IMR-90 (cell line): ENCODE results near the gene CLDN9. TPM values are rescaled to one million over a fixed set of nuclear protein-coding genes. Genes with fewer than 3 reads are reported as not detected.

ENCODE experiments used
- ATAC-seq: fragments of 200-7000 bp; cut with Tn5 transposase; 2 replicates; pipeline ENCODE4 v1.9.1; 2020; ENCODE audit warnings: low read depth, mild to moderate bottlenecking, moderate library complexity
- BruUV-seq: library from RNA; stranded (reverse); fragments of 400-500 nt; replicated peaks from 2 replicates; lab custom pipeline; 2021; lab: Mats Ljungman, UMichigan
- CTCF ChIA-PET: fragments of 300-600 bp; formaldehyde crosslinking; extraction: SDS; loops from one replicate; lab custom pipeline; 2021; ENCODE audit warnings: antibody characterized with exemption; lab: Yijun Ruan, JAX
- POLR2A ChIA-PET: fragments of 300-600 bp; sonication (Branson Sonifier 250); formaldehyde crosslinking; loops from one replicate; lab custom pipeline; 2022; ENCODE audit warnings: antibody characterized with exemption; ENCODE audit not compliant: unreplicated experiment; lab: Charles Lee
- DNase-seq: peaks from one replicate; pipeline ENCODE4 v3.0.0; 2013
- H2AFZ ChIP-seq: replicated peaks from 2 replicates; pipeline ENCODE3; 2013; ENCODE audit warnings: low read length, mild to moderate bottlenecking; ENCODE audit not compliant: poor library complexity
- H2AK5ac ChIP-seq: 2 replicates; pipeline ENCODE4 v1.6.1; 2013; ENCODE audit warnings: low read depth, low read length, inconsistent platforms
- H2AK9ac ChIP-seq: replicated peaks from 2 replicates; pipeline ENCODE3; 2013; ENCODE audit warnings: mild to moderate bottlenecking, low read depth, low read length, moderate library complexity; ENCODE audit not compliant: poor library complexity
- H2BK120ac ChIP-seq: 2 replicates; pipeline ENCODE4 v1.6.1; 2013; ENCODE audit warnings: low read depth, low read length, inconsistent platforms
- H2BK15ac ChIP-seq: 3 replicates; pipeline ENCODE4 v1.6.1; 2013; ENCODE audit warnings: low read depth, low read length, inconsistent platforms
- H2BK20ac ChIP-seq: 2 replicates; pipeline ENCODE4 v1.6.1; 2013; ENCODE audit warnings: low read depth, mild to moderate bottlenecking, inconsistent platforms, low read length, moderate library complexity
- H2BK5ac ChIP-seq: 2 replicates; pipeline ENCODE4 v1.6.1; 2013; ENCODE audit warnings: mild to moderate bottlenecking, low read depth, low read length, inconsistent platforms; ENCODE audit not compliant: poor library complexity, severe bottlenecking
- H3K14ac ChIP-seq: replicated peaks from 2 replicates; pipeline ENCODE4 v1.6.1; 2013; ENCODE audit warnings: low read depth, low read length, inconsistent platforms
- H3K18ac ChIP-seq: 2 replicates; pipeline ENCODE4 v1.6.1; 2013; ENCODE audit warnings: low read depth, low read length, control low read depth
- H3K23ac ChIP-seq: 2 replicates; pipeline ENCODE4 v1.6.1; 2013; ENCODE audit warnings: low read depth, low read length, inconsistent platforms
- H3K27ac ChIP-seq: 2 replicates; pipeline ENCODE4 v1.5.1; 2013; ENCODE audit warnings: mild to moderate bottlenecking, control low read depth, low read length; ENCODE audit not compliant: insufficient read depth
- H3K27me3 ChIP-seq: 2 replicates; pipeline ENCODE4 v1.6.1; 2013; ENCODE audit warnings: low read length; ENCODE audit not compliant: control insufficient read depth, insufficient read depth
- H3K36me3 ChIP-seq: 2 replicates; pipeline ENCODE4 v1.6.1; 2013; ENCODE audit warnings: low read length, mixed read lengths; ENCODE audit not compliant: control insufficient read depth, insufficient read depth
- H3K4ac ChIP-seq: 2 replicates; pipeline ENCODE4 v1.6.1; 2013; ENCODE audit warnings: low read depth, low read length, inconsistent platforms
- H3K4me1 ChIP-seq: 2 replicates; pipeline ENCODE4 v1.6.1; 2013; ENCODE audit warnings: low read length, mixed read lengths; ENCODE audit not compliant: control insufficient read depth, insufficient read depth
- H3K4me2 ChIP-seq: 2 replicates; pipeline ENCODE4 v1.6.1; 2013; ENCODE audit warnings: low read depth, mild to moderate bottlenecking, control low read depth, low read length, moderate library complexity
- H3K4me3 ChIP-seq: 2 replicates; pipeline ENCODE4 v1.5.1; 2013; ENCODE audit warnings: low read depth, mild to moderate bottlenecking, control low read depth, low read length, moderate library complexity; ENCODE audit not compliant: insufficient read depth
- H3K56ac ChIP-seq: 2 replicates; pipeline ENCODE4 v1.6.1; 2013; ENCODE audit warnings: low read length, inconsistent platforms; ENCODE audit not compliant: insufficient read depth; ENCODE audit errors: extremely low read depth
- H3K79me1 ChIP-seq, 2 experiments: 2 replicates each; pipeline ENCODE4 v1.6.1; 2013; ENCODE audit warnings: low read length in 2 of 2, inconsistent platforms in 1 of 2, low read depth in 1 of 2
- H3K9ac ChIP-seq: 2 replicates; pipeline ENCODE4 v1.6.1; 2013; ENCODE audit warnings: low read depth, low read length, control low read depth
- H3K9me1 ChIP-seq: 2 replicates; pipeline ENCODE4 v1.6.1; 2013; ENCODE audit warnings: low read length, inconsistent platforms; ENCODE audit not compliant: insufficient read depth
- H3K9me3 ChIP-seq: 2 replicates; pipeline ENCODE4 v1.6.1; 2013; ENCODE audit warnings: low read length; ENCODE audit not compliant: control insufficient read depth, insufficient read depth
- H4K20me1 ChIP-seq: 2 replicates; pipeline ENCODE4 v1.6.1; 2013; ENCODE audit warnings: low read length, inconsistent platforms; ENCODE audit not compliant: insufficient read depth
- H4K5ac ChIP-seq: 2 replicates; pipeline ENCODE4 v1.6.1; 2013; ENCODE audit warnings: mild to moderate bottlenecking, low read depth, low read length, control low read depth
- H4K8ac ChIP-seq, 2 experiments: 2 replicates each; pipeline ENCODE4 v1.6.1; 2013; ENCODE audit warnings: low read depth in 2 of 2, low read length in 2 of 2, control low read depth in 1 of 2, inconsistent platforms in 1 of 2
- H4K91ac ChIP-seq: 2 replicates; pipeline ENCODE4 v1.6.1; 2013; ENCODE audit warnings: low read depth, low read length, inconsistent platforms; ENCODE audit not compliant: insufficient read depth
- CEBPB ChIP-seq: IDR thresholded peaks from 2 replicates; pipeline ENCODE4 v1.6.1; 2012; ENCODE audit warnings: low read depth, low read length, improper control_type of control experiment
- CTCF ChIP-seq: conservative IDR thresholded peaks from 2 replicates; pipeline ENCODE4 v1.5.1; 2012; ENCODE audit warnings: mild to moderate bottlenecking, low read depth, low read length, improper control_type of control experiment
- MAZ ChIP-seq: IDR thresholded peaks from 2 replicates; pipeline ENCODE4 v1.6.1; 2012; ENCODE audit warnings: low read depth, mild to moderate bottlenecking, low read length, improper control_type of control experiment, moderate library complexity, borderline replicate concordance
- NFE2L2 ChIP-seq: fragments of 150-350 bp; IDR thresholded peaks from 2 replicates; pipeline ENCODE4 v1.6.1; 2016; ENCODE audit warnings: low read depth, mild to moderate bottlenecking, low read length
- POLR2A ChIP-seq: IDR thresholded peaks from 2 replicates; pipeline ENCODE4 v1.6.1; 2012; ENCODE audit warnings: mild to moderate bottlenecking, low read depth, low read length
- RCOR1 ChIP-seq: IDR thresholded peaks from 2 replicates; pipeline ENCODE4 v1.6.1; 2012; ENCODE audit warnings: mild to moderate bottlenecking, low read length, improper control_type of control experiment; ENCODE audit not compliant: insufficient replicate concordance
- WGBS, 2 experiments: methylation state at CpG; one replicate each; pipeline versions ENCODE4 v1.1.5 to v1.1.7; 2013; ENCODE audit warnings: missing lambda C conversion rate in 2 of 2; ENCODE audit not compliant: insufficient read length in 1 of 2; ENCODE audit errors: extremely low coverage in 2 of 2; 5-methylcytosine and 5-hydroxymethylcytosine counted together
- dilution Hi-C: fragments of 300-500 bp; cut with HindIII; formaldehyde crosslinking; loops from one replicate; pipeline ENCODE4 v1.14.3; 2018; ENCODE audit warnings: low sequenced_read_pairs; ENCODE audit not compliant: unreplicated experiment
- in situ Hi-C: fragments of 300-500 bp; cut with MboI; formaldehyde crosslinking; loops from 3 replicates; pipeline ENCODE4 v1.14.3; 2019; ENCODE audit warnings: low sequenced_read_pairs, inconsistent platforms, mixed read lengths
- intact Hi-C: fragments of 100-400 bp; cut with micrococcal nuclease; formaldehyde crosslinking; loops from 2 replicates; pipeline ENCODE4 v1.10.0; 2022
- polyA plus RNA-seq, 3 experiments: library from polyadenylated mRNA; depleted of rRNA; stranded (reverse); fragments of >200 nt; gene quantifications; 2 replicates each; pipeline ENCODE4 v1.2.3, GENCODE V29; 2012; ENCODE audit warnings: low replicate concordance in 1 of 3
- total RNA-seq: library from RNA; depleted of rRNA; stranded (reverse); fragments of >200 nt; gene quantifications from 2 replicates; pipeline ENCODE4 v1.2.3, GENCODE V29; 2012

CLDN9 gene
- total and polyA plus RNA-seq, 2 of the 4 experiments (the other 2 are of a cell fraction): 0.05 TPM; not detected in 1

DNA sequence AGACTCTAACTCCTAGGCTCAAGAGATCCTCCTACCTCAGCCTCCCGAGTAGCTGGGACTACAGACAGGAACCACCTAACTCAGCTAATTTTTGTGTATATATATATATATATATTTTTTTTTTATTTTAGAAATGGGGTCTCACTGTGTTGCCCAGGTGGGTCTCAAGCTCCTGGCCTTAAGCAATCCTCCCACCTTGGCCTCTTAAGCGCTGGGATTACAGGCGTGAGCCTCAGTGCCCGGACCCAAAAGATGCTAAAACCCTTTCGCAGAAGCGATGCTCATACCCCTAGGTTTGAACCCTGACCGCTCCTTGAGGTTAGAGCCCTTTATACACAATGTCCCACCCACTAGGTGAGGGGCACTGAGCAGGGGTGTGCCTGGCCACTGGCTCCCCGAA lies 2.2 kb upstream of the CLDN9 start:
- Histone ChIP-seq H3K23ac (no peak overlapping the region), H3K36me3 (no peaks in the 10 kb centered on the region), H3K4ac (no peak overlapping the region), H3K27me3 (peaks cover 50% of the 10 kb centered on the region), H2AFZ (peak overlapping the region; percentile 58), H3K56ac (no peak overlapping the region), H2AK5ac (no peak overlapping the region), H4K91ac (no peak overlapping the region), H3K9me3 (no peaks in the 10 kb centered on the region), H3K4me2 (no peak overlapping the region), H4K5ac (no peak overlapping the region), H4K8ac (no peak overlapping the region), H3K27ac (no peak overlapping the region), H3K4me3 (no peak overlapping the region), H3K9ac (no peak overlapping the region), H2BK15ac (no peak overlapping the region), H3K9me1 (no peaks in the 10 kb centered on the region), H2BK120ac (no peak overlapping the region), H2AK9ac (no peak overlapping the region), H3K79me1 (no peaks in the 10 kb centered on the region), H3K14ac (no peak overlapping the region), H4K20me1 (peaks cover 4% of the 10 kb centered on the region; the same call in 1 of the 2 replicates), H2BK5ac (no peak overlapping the region), H2BK20ac (no peak overlapping the region), H3K18ac (no peak overlapping the region), H3K4me1 (peaks cover 3% of the 10 kb centered on the region; the same call in 1 of the 2 replicates)
- TF ChIP-seq RCOR1 (no peak), MAZ (no peak), POLR2A (no peak), CEBPB (no peak), CTCF (no peak), NFE2L2 (no peak)
- ChIA-PET POLR2A (interaction anchor here (0.5 to 1.0 kb wide), 2 partner anchors 9 to 125 kb away, joined by 4 to 5 read pairs; partner anchors contain the start of gene TNFRSF12A), CTCF (no interaction called here)
- ATAC-seq (no peak), DNase-seq (no peak)
- dilution Hi-C loops (no loop called here), in situ Hi-C loops (no loop called here), intact Hi-C loops (no loop called here)
- 81% methylated on average over 3 of the region's 8 CpGs; no CpG with 5 or more reads in 1 of the 2 experiments for WGBS, 2 experiments
- no TSS peak for BruUV-seq
